DMS153 treated with DMSO at 0.1 percent for 48 hours (cell line): ENCODE results near the gene NUB1.

Experiments
- DNase-seq: peaks from one replicate; lab custom pipeline; 2025; ENCODE audit not compliant: unreplicated experiment; lab: John Stamatoyannopoulos, UW

Gene NUB1

GRCh38 chr7:151374726-151375125 lies 33.1 kb downstream of the NUB1 start:
- DNase-seq: no peak

- DNase-seq: no peak
Measured at GRCh38 chr7:151375530-151376217, 34.1 kb downstream of the NUB1 start.

GRCh38 chr7:151376218-151376902 lies 34.7 kb downstream of the NUB1 start:
- no peak for DNase-seq

- no peak for DNase-seq
Measured at GRCh38 chr7:151377406-151377805, 35.8 kb downstream of the NUB1 start.

GRCh38 chr7:151378011-151378410 lies 36.4 kb downstream of the NUB1 start:
- no peak for DNase-seq

- DNase-seq: no peak
Measured at GRCh38 chr7:151378496-151379192, 37.0 kb downstream of the NUB1 start.

GRCh38 chr7:151379193-151379520 lies 37.5 kb downstream of the NUB1 start:
- DNase-seq: no peak

GRCh38 chr7:151379534-151380198 lies 38.1 kb downstream of the NUB1 start:
- no peak for DNase-seq

- DNase-seq: no peak
Measured at GRCh38 chr7:151380199-151381097, 38.8 kb downstream of the NUB1 start.

DNA sequence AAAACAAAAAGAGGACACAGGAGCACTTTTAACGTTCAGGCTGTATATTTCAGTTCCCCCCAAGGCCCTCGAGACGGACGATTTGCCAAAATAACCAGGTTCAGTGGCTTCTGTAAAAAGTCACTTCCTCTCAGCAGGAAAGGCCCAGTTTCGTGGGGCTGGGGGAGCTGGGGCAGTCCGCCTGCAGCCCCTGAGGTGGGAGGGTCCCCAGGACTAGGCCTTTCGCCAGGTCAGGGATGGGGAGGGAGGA lies 39.4 kb downstream of the NUB1 start:
- no peak for DNase-seq

DNA sequence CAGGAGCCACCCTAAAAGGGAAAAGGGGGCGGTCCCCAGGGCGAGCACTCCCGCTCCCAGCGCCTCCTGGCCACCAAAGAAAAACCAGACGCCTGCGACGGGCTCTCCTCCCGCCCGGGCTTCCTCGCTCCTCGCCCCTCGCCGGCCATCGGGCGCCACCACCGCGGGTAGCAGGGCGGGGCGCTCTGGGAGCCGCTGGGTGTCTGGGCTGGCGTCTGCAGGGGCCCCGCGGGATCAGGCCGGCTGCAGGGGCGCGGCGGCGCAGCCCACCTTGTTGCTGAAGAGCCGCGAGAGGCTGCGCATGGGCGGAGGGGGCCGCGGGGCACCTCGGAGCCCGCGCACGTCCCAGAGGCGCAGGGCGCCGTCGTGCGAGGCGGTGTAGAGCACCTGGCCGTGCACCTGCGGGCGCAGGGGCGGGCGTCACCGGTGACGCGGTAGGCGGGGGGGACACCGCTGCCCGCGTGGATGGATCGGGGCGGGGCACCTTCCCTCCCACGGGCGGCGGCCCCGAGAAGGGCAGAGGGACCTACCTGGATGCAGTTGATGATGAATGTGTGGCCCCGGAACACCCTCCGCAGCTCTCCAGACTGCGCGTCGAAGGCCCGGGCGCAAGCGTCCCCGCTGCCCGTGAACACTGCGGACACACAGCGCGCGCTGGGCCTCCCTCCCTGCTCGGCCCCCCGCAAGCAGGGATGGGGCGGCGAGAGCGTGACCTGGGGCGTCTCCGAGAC lies 39.9 kb downstream of the NUB1 start:
- DNase-seq: no peak

GRCh38 chr7:151382079-151382885 lies 40.7 kb downstream of the NUB1 start:
- DNase-seq: no peak

DNA sequence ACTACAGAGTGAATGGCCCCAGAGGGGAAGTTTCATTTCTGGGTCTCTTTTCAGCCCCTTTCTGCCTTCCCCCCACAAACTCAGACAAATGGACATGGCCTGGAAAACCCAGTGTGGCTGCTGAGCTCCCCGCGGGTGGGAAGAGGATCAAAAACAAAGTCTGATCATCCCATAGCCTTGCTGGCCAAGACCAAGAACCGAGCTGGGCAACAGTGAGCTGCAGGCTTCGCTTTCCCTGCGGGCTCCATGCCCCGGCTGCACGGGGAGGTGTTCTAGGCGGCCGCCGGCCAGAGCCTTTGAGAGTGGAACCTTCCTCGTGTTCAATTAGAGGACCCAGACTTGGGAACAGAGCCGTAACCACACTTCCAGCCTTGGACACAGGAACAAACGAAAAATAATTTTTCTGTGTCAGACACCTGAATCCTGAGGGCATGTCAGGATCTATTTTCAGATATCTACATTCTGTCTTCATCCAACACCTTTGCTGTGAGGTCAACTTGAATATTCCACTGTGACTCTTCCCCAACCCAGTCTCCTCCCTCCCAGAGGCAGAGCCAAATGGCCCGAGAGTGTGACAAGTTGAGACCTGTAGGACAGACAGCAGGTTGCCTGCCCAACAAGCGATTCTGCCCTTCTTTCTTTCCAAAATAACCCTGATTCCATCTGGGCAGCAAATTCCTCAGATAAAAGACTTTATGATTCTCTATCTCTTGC lies 42.2 kb downstream of the NUB1 start:
- DNase-seq: no peak

DNA sequence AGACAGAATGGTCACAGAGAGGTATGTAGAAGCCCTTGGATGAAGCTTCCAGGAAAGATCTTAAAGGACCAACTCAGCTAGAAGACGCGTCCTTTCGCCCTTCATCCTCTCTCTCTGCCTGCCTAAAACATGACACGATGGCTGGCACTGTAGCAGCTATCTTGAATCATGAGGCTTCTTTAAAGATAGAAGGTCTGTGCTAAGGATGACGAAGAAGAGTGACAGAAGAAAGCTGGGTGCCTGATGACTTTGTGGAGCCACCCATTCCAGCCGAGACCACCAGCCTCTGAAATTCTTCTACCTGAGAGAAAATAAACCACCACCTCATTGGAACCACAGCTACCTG lies 42.7 kb downstream of the NUB1 start:
- DNase-seq: no peak

- DNase-seq: no peak
Measured at GRCh38 chr7:151384776-151385625, 43.4 kb downstream of the NUB1 start.

- no peak for DNase-seq
Measured at GRCh38 chr7:151385626-151386300, 44.2 kb downstream of the NUB1 start.

DNA sequence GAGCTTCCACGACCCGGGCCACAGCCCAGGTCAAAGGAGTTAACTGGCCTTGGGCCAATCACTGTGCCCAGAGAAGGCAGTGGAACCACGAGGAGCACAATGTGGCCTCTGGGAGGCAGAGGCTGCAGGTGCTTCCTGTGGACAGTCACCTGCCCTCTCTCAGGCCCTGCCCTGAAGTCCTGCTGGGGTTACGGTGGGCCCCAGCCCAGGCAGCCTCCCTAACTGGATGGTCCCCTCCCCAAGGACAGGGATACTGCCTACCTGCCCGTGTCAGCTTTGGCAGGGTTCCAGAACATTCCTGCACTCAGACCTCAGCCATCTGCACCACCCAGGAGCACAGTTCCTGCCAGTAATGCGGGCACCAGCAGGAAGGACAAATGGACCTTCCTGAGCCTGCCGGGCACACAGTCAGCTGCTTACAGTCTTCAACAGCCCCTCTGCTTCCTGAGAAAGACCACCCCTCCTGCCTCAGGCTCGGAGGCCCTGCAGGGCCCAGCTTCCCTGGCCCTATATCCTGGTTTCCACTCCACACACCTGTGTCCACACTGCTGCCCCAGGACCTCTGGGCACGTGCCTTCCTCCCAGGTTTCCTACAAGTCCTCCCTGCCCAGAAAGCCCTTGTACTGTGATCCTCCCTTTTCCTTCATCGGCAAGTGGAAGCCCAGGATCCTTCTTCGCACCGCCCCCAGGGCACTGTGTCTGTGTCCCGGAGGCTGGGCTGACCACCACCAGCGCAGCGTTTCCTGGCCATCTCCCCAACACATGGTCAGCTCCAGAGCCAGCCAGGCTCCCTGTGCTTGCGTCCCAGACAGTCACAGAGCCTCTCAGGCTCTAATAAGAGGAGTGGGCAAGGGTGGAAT lies 44.9 kb downstream of the NUB1 start:
- DNase-seq: no peak
